ENCODE results near the gene COTL1. TPM values are rescaled to one million over a fixed set of nuclear protein-coding genes. Genes with fewer than 3 reads are reported as not detected.

Gene COTL1
- total and polyA plus RNA-seq, 9 of the 15 experiments (the other 6 are each of a cell fraction or from before 2014, with no cell fraction given) = 27.7 to 185 (median 72.5) TPM

- 0 out of 2 replicates have a peak, but pooled peaks have one; percentile 31 for TF ChIP-seq FOXP4 (CRISPR knock-in tag; IDR thresholded peaks at IDR 0.05; ENCODE audit: borderline replicate concordance)
- TF ChIP-seq, protein P1, sequence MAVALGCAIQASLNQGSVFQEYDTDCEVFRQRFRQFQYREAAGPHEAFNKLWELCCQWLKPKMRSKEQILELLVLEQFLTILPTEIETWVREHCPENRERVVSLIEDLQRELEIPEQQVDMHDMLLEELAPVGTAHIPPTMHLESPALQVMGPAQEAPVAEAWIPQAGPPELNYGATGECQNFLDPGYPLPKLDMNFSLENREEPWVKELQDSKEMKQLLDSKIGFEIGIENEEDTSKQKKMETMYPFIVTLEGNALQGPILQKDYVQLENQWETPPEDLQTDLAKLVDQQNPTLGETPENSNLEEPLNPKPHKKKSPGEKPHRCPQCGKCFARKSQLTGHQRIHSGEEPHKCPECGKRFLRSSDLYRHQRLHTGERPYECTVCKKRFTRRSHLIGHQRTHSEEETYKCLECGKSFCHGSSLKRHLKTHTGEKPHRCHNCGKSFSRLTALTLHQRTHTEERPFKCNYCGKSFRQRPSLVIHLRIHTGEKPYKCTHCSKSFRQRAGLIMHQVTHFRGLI (CRISPR knock-in tag; IDR thresholded peaks at IDR 0.05) = no peak
- 0 out of 2 replicates have a peak, but pooled peaks have one; percentile 8 for TF ChIP-seq ZNF197 (CRISPR knock-in tag; IDR thresholded peaks at IDR 0.05; ENCODE audit: low read depth)
- no peak for TF ChIP-seq POLR2AphosphoS5 (IDR thresholded peaks at IDR 0.05; ENCODE audit: control insufficient read depth, insufficient read depth, low read depth, low read length)
- peak; percentile 79; the same call in 1 of the 2 replicates for TF ChIP-seq MBD2 (IDR thresholded peaks at IDR 0.05; ENCODE audit: borderline replicate concordance, low read depth)
- TF ChIP-seq FOXK1 (CRISPR knock-in tag; IDR thresholded peaks at IDR 0.05; ENCODE audit: borderline replicate concordance) = no peak
- TF ChIP-seq ZNF609 (CRISPR knock-in tag; IDR thresholded peaks at IDR 0.05; ENCODE audit: borderline replicate concordance) = no peak; the same call in 1 of the 2 replicates
- no peak for TF ChIP-seq PTTG1 (tag; IDR thresholded peaks at IDR 0.05; ENCODE audit: low read depth)
- TF ChIP-seq THAP7 (CRISPR knock-in tag; IDR thresholded peaks at IDR 0.05) = no peak
- TF ChIP-seq RBM15 (IDR thresholded peaks at IDR 0.05; ENCODE audit: insufficient read depth, low read length) = no peak
- TF ChIP-seq TRIM24 (IDR thresholded peaks at IDR 0.05) = peak in 1 of 2 experiments; percentile 33; a peak in 1 of 4 replicates
- TF ChIP-seq MLLT1 (IDR thresholded peaks at IDR 0.05) = no peak
Measured at GRCh38 chr16:84617791-84618580, at the start of gene COTL1 (continued).

Data from K562 (cell line).